ENCODE results near the gene C1QL4.
A peak's percentile ranks its signal among the peaks of the same experiment; 100 is the strongest.

DNA sequence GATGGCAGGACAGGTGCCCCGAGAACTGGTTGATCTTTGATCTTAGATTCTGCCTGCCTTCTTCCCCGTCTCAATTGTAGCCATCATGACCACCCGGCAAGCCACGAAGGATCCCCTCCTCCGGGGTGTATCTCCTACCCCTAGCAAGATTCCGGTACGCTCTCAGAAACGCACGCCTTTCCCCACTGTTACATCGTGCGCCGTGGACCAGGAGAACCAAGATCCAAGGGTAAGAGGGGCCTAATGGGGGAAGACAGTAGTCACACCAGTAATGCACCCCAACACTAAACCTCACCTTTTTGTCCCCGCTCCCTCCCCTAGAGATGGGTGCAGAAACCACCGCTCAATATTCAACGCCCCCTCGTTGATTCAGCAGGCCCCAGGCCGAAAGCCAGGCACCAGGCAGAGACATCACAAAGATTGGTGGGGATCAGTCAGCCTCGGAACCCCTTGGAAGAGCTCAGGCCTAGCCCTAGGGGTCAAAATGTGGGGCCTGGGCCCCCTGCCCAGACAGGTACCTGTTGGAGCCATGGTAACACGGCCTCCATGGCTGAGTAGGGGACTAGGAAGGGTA, 13.4 kb downstream of the C1QL4 start:
- TF ChIP-seq CTCF (IDR thresholded peaks at IDR 0.05; ENCODE audit: control extremely low read depth in 1 of 3, insufficient read depth in 1 of 3, low read depth in 1 of 3, low read length in 3 of 3) = no peak
- no peak for TF ChIP-seq EZH2 (IDR thresholded peaks at IDR 0.05; ENCODE audit: low read depth, low read length, severe bottlenecking)
- TF ChIP-seq ZNF274 (IDR thresholded peaks at IDR 0.05; ENCODE audit: borderline replicate concordance, extremely low read depth, low read length) = no peak
- no peak for TF ChIP-seq GABPA (IDR thresholded peaks at IDR 0.05; ENCODE audit: borderline replicate concordance, insufficient read depth, low read length)
- TF ChIP-seq POLR2AphosphoS5 (IDR thresholded peaks at IDR 0.05; ENCODE audit: low read depth, low read length) = no peak
- no peak for TF ChIP-seq RFX5 (IDR thresholded peaks at IDR 0.05; ENCODE audit: borderline replicate concordance, low read depth, low read length)
- no peak for TF ChIP-seq ATF2 (IDR thresholded peaks at IDR 0.05; ENCODE audit: low read length)
- no peak for TF ChIP-seq CREB1 (IDR thresholded peaks at IDR 0.05)
- TF ChIP-seq YY1 (IDR thresholded peaks at IDR 0.05; ENCODE audit: low read depth, low read length) = no peak
- TF ChIP-seq EP300 (IDR thresholded peaks at IDR 0.05; ENCODE audit: borderline replicate concordance in 1 of 2, low read depth in 2 of 2, low read length in 2 of 2) = no peak
- 0 out of 3 replicates have a peak, but pooled peaks of 1 of the 2 experiments have one; percentile 2 for TF ChIP-seq POLR2A (IDR thresholded peaks at IDR 0.05; ENCODE audit: control extremely low read depth in 1 of 2, low read depth in 2 of 2, low read length in 2 of 2)
- TF ChIP-seq HDAC2 (IDR thresholded peaks at IDR 0.05; ENCODE audit: borderline replicate concordance in 1 of 2, low read depth in 2 of 2, low read length in 2 of 2) = no peak
- no peak for TF ChIP-seq CHD2 (IDR thresholded peaks at IDR 0.05; ENCODE audit: low read length)

All from H1 (cell line).